GM21737 (cell line): ENCODE measurements around the gene MED9.

Experiments used
- ATAC-seq: cut with Tn5 transposase; IDR thresholded peaks from one replicate; pipeline ENCODE4 v1.9.1; 2021; ENCODE audit warnings: mild to moderate bottlenecking, moderate library complexity; ENCODE audit not compliant: unreplicated experiment

Gene MED9

DNA sequence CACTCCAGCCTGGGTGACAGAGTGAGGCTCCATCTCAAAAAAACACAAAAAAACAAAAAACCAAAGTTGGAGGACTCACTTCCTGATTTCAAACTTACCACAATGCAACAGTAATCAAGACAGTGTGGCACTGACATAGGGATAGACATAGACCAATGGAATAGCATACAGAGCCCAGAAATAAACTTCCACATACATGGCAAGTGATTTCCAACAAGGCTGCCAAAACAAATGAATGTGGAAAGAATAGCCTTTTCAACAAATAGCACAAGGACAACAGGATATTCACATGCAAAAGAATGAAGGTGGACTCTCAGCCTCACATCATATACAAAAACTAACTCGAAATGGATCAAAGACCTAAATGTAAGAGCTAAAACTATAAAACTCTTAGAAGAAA is 56.2 kb downstream of the MED9 start:
- ATAC-seq: no peak

DNA sequence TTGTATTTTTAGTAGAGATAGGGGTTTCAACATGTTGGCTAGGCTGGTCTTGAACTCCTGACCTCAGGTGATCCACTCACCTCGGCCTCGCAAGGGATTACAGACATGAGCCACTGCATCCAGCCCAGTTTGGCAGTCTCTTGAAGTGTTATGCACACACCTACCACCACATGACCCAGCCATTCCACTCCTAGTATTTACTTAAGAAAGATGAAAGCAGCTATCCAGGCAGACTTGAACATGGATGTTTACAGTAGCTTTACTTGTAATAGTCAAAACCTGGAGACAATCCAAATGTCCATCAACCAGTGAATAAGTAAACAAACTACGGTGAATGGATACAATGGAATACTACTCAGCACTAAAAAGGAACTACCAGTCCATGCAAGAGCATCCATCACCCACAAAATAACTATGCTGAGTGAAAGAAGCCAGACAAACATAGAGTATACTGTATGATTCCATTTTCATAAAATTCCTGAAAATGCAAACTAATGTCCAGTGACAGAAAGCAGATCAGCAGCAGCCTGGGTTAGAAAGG is 57.2 kb downstream of the MED9 start:
- no peak for ATAC-seq

DNA sequence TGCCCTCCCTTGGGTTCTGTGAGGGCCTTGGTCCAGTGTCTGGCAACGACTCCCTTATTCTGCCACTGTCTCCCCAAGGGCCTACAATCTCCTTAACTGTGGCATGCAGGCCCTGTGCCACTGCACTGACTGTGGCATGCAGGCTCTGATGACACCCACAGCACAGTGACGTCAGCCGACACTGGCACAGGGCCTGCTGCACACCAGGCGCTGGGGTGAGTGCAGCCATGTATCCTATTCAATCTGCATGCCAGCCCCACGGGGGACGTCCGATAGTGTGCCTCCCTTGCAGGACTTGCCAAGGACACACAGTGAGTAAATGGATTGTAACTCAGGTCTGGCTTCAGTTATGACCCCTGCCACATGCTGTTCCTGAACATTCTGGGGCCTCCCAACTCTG is 59.2 kb downstream of the MED9 start:
- no peak for ATAC-seq

DNA sequence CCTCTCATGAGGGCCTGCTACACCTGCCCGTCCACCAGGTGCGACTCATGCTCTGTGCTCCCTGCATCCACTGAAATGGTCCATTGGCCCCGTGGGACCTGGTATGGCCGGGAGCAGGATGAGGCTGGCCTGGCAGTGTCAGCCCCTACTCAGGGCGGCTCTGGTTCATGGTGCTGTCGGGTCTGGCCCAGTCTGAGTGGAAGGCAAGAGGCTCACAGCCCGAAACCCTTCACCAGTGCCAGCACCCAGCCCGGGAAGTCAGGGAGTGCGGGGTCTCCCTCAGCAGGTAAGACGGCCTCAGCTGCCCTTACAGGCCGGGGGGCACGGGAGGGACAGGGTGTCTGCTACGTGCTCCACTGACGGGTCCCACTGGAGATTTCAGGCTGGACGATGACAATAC is 59.9 kb downstream of the MED9 start:
- ATAC-seq: no peak

DNA sequence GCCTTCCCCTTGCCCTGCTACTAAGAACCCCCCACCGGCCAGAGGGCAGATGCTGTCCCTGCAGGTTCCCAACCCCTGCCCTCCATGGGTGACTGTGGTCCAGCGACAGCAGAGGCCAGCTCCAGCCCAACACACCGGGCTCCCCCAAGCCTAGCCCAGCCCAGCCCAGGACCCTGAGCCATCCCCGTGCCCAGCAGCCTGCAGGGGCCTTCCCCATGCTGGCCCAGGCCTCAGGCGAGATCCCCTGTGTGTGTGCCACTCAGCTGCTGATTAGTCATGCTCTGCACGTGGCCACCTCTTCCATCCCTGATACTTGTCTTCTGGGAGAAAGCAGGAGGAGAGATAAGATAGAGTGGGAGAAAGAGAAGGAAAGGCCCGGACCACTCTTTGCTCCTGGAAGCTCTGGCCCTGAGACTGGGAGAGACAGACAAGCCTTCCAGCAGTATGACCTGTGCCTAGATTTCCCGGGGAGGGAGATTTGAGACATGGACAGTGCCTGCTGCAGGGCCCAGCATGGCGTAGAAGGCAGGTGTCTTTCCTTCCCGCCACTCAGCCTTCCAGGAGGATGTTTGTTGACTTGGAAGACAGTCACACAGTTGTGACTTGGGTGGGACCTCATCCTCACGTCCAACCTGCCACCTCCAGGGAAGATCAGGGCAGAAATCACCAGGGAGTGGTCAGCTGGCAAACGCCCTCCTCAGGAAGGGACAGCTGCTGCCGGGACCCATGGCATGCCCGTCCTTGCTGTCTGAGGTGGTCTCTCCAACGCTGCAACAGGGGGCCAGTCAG is 60.7 kb downstream of the MED9 start:
- no peak for ATAC-seq

DNA sequence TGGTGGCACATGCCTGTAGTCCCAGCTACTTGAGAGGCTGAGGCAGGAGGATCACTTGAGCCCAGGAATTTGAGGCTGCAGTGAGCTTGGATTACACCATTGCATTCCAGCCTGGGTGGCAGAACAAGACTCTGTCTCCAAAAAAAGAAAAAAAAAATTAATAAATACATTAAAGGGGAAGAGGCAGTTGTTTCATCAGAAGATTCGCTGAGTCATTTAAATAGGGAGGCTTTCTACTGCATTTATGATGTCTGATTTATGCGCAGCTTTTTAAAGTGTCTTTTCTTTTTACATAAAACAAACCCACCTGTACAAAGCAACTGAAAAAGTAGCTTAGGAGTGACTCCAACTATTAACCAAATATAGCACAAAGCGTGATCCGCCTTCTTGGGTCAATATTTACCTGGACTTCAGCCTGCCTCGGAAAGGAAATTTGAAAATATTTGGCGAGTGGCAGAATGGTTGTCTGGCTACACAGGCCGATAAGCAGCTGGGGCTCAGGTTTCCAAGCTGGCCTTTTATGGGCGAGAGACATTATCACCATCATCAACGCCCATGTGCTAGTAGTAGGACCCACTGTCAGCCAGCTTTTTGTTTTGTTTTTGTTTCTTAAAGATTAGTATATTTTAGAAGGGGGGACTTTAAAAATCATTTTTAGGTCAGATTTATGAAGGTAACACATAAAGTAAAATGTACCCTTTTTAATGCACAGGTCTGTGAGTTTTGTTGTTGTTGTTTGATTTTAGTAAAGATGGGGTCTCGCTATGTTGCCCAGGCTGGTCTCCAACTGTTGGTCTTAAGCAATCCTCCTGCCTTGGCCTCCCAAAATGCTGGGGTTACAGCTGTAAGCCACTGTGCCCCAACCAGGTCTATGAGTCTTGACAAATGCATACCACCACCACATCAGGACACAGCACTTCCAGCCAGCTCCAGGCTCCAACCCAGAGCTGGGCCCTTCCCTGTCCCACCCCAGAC is 61.9 kb downstream of the MED9 start:
- no peak for ATAC-seq

DNA sequence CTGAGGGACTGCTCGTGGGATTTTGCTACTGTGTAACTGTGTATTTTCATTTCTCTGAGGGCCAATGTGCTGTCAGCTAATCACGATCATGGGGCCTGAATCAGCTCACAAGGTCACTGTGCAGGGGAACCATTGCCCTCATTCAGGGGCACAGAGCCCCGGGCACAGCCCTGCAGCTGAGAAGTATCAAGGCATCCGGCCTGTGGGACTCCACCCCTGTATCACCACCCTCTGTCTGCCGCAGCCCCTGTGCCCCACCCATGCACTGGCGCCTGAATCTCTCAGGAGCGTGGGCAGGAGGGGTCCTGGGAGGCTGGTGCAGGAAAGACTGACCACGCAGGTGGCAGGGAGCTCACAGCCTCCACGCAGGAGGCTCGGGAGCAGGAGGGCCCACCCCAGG is 62.8 kb downstream of the MED9 start:
- ATAC-seq: no peak

DNA sequence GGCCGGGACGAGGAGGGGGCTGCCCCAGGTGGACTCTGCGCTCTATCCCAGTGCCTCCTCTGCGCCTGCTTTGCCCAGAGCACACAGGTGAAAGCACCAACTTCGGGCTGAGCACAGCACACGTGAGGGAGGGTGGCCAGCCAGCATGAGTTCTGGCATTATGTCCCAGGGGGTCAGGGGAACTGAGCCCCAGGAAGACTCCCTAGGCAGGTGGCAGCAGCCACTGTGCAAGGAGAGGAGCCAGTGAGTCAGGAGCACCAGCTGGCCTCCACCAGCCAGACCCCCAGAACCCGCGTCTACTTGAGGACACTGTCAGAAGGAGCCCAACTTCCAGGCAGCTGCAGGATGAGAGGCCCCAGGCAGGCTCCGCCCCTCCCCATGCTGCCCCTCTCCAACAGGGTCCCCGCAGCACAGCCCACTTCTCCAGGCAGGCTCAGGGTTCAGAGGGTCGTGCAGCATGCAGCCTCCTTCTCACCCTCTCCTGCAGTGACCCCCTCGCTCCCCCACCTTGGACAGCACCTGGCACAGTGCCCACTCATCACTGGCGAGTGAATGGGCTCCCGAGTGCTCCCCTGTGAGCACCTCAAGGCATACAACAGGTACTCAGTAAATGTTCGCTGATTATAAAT is 63.6 kb downstream of the MED9 start:
- ATAC-seq: no peak

DNA sequence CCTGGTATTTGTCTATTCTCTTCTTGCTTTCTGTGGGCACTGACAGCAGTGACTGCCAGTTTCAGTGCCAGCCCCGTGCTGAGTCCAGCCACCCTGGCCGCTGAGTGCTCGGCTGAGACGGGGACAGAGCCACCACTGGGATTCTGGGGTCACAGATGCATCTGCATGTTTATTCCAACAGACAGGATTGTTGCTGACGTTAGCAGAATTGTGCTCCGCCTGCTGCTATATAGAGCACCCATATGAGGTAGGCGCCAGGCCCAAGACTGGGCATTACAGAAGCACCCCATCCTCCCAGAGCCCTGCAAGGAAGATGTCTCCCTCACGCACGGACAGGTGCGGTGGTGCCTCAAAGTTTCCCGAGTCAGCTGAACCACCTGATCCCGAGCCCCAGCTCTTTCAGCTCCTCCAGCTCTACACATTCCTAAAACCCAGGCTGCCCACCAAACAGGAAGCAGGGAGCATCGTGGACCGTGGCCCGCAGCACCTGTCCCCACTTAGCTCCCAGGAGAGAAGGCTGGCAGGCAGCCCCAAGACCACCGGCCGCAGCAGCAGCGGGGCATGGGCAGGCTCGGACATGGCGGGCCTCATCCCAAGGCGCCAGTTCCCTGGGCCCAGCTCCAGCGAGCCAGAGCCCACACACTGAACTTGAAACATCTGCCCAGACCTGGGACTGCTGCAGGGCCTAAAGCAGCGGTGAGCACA is 64.3 kb downstream of the MED9 start:
- ATAC-seq: no peak

DNA sequence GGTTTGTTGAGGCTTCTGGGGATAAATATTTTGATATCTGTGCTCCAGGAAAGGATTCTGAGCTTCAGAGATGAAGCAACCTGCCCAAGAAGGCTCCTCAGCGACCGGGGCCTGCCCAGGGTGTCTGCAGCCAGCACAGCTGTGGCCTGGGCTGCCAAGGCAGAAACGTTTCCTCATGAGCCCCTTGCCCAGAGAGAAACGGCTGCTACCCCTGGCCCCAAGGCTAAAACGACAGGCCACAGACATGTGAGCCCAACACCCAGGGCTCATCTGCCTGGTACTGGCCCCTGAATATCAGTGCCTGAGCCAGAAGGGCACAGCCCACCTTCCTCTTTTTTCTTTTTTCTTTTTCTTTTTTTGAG is 64.8 kb downstream of the MED9 start:
- ATAC-seq: no peak
